Mesenchymal stem cell (in vitro differentiated cells and primary cell): ENCODE measurements around the gene CCDC80.
A peak's percentile ranks its signal among the peaks of the same experiment; 100 is the strongest.

Experiments used
- DNase-seq: peaks from one replicate; pipeline ENCODE4 v3.0.0-alpha.2; 2013
- H2AFZ ChIP-seq: one replicate; pipeline ENCODE4 v1.6.1; 2013; ENCODE audit warnings: low read depth, mild to moderate bottlenecking, control low read depth, inconsistent platforms, low read length, moderate library complexity
- H2AK5ac ChIP-seq: 2 replicates; pipeline ENCODE4 v1.6.1; 2013; ENCODE audit warnings: low read length, moderate library complexity, mild to moderate bottlenecking, inconsistent platforms; ENCODE audit not compliant: severe bottlenecking
- H2BK120ac ChIP-seq: one replicate; pipeline ENCODE4 v1.6.1; 2013; ENCODE audit warnings: low read depth, mild to moderate bottlenecking, inconsistent platforms, low read length, moderate library complexity
- H2BK12ac ChIP-seq, 2 experiments: one replicate each; pipeline ENCODE4 v1.6.1; 2013; ENCODE audit warnings: inconsistent platforms in 2 of 2, low read length in 2 of 2, mild to moderate bottlenecking in 2 of 2, moderate library complexity in 2 of 2, control low read depth in 1 of 2
- H2BK15ac ChIP-seq: one replicate; pipeline ENCODE4 v1.6.1; 2013; ENCODE audit warnings: mild to moderate bottlenecking, low read depth, inconsistent platforms; ENCODE audit not compliant: poor library complexity, severe bottlenecking
- H2BK5ac ChIP-seq: 2 replicates; pipeline ENCODE4 v1.6.1; 2013; ENCODE audit warnings: low read depth, mild to moderate bottlenecking, low read length, control low read depth, inconsistent platforms; ENCODE audit not compliant: poor library complexity, severe bottlenecking
- H3K14ac ChIP-seq, 2 experiments: one replicate each; pipeline ENCODE4 v1.6.1; 2013; ENCODE audit warnings: inconsistent platforms in 2 of 2, low read length in 2 of 2, control low read depth in 1 of 2, mild to moderate bottlenecking in 1 of 2, moderate library complexity in 1 of 2
- H3K18ac ChIP-seq, 2 experiments: one replicate each; pipeline ENCODE4 v1.6.1; 2013; ENCODE audit warnings: inconsistent platforms in 2 of 2, low read length in 2 of 2, control low read depth in 1 of 2, low read depth in 1 of 2, mild to moderate bottlenecking in 1 of 2
- H3K23ac ChIP-seq, 2 experiments: one replicate each; pipeline ENCODE4 v1.6.1; 2013; ENCODE audit warnings: inconsistent platforms in 2 of 2, low read length in 2 of 2, mild to moderate bottlenecking in 2 of 2, moderate library complexity in 2 of 2, control low read depth in 1 of 2
- H3K27ac ChIP-seq: 2 replicates; pipeline ENCODE4 v1.5.1; 2013; ENCODE audit warnings: mild to moderate bottlenecking, moderate library complexity, low read length, control low read depth, inconsistent platforms; ENCODE audit not compliant: poor library complexity, severe bottlenecking
- H3K27me3 ChIP-seq, 2 experiments: 2 replicates each; pipeline versions ENCODE4 v1.6.1 to v1.7.0; 2013; ENCODE audit warnings: low read length in 2 of 2, mild to moderate bottlenecking in 2 of 2, moderate library complexity in 2 of 2, control low read depth in 1 of 2, inconsistent platforms in 1 of 2; ENCODE audit not compliant: control insufficient read depth in 1 of 2, insufficient read depth in 1 of 2
- H3K36me3 ChIP-seq, 2 experiments: 2 replicates each; pipeline versions ENCODE4 v1.6.1 to v1.7.0; 2013; ENCODE audit warnings: low read length in 2 of 2, control low read depth in 1 of 2, inconsistent platforms in 1 of 2, low read depth in 1 of 2, mild to moderate bottlenecking in 1 of 2; ENCODE audit not compliant: insufficient read depth in 2 of 2, control insufficient read depth in 1 of 2
- H3K4ac ChIP-seq, 2 experiments: one replicate each; pipeline ENCODE4 v1.6.1; 2013; ENCODE audit warnings: inconsistent platforms in 2 of 2, low read length in 2 of 2, mild to moderate bottlenecking in 2 of 2, moderate library complexity in 2 of 2, control low read depth in 1 of 2, low read depth in 1 of 2
- H3K4me1 ChIP-seq: 2 replicates; pipeline ENCODE4 v1.6.1; 2013; ENCODE audit warnings: low read depth, low read length, control low read depth; ENCODE audit not compliant: control insufficient read depth, insufficient read depth
- H3K4me2 ChIP-seq: 2 replicates; pipeline ENCODE4 v1.6.1; 2013; ENCODE audit warnings: low read length, mild to moderate bottlenecking, inconsistent platforms; ENCODE audit not compliant: poor library complexity, severe bottlenecking
- H3K4me3 ChIP-seq, 2 experiments: 2 replicates each; pipeline versions ENCODE4 v1.5.1 to v1.7.0; 2013; ENCODE audit warnings: low read length in 2 of 2, mild to moderate bottlenecking in 2 of 2, control low read depth in 1 of 2, low read depth in 1 of 2; ENCODE audit not compliant: insufficient read depth in 1 of 2
- H3K79me1 ChIP-seq: replicated peaks from 2 replicates; pipeline ENCODE4 v1.6.1; 2013; ENCODE audit warnings: mild to moderate bottlenecking, control low read depth, low read length, inconsistent platforms; ENCODE audit not compliant: poor library complexity, severe bottlenecking
- H3K9ac ChIP-seq: 2 replicates; pipeline ENCODE4 v1.7.0; 2013; ENCODE audit warnings: mild to moderate bottlenecking, low read length, moderate library complexity
- H3K9me3 ChIP-seq: 2 replicates; pipeline ENCODE4 v1.7.0; 2013; ENCODE audit warnings: mild to moderate bottlenecking, low read length; ENCODE audit not compliant: control insufficient read depth
- H4K8ac ChIP-seq: one replicate; pipeline ENCODE4 v1.6.1; 2013; ENCODE audit warnings: inconsistent platforms, mild to moderate bottlenecking, low read length, moderate library complexity
- H4K91ac ChIP-seq: one replicate; pipeline ENCODE4 v1.6.1; 2013; ENCODE audit warnings: mild to moderate bottlenecking, low read length, inconsistent platforms
- WGBS: methylation state at CpG from one replicate; pipeline ENCODE4 v1.1.7; 2013; ENCODE audit warnings: mixed read lengths; 5-methylcytosine and 5-hydroxymethylcytosine counted together

CCDC80 gene

DNA sequence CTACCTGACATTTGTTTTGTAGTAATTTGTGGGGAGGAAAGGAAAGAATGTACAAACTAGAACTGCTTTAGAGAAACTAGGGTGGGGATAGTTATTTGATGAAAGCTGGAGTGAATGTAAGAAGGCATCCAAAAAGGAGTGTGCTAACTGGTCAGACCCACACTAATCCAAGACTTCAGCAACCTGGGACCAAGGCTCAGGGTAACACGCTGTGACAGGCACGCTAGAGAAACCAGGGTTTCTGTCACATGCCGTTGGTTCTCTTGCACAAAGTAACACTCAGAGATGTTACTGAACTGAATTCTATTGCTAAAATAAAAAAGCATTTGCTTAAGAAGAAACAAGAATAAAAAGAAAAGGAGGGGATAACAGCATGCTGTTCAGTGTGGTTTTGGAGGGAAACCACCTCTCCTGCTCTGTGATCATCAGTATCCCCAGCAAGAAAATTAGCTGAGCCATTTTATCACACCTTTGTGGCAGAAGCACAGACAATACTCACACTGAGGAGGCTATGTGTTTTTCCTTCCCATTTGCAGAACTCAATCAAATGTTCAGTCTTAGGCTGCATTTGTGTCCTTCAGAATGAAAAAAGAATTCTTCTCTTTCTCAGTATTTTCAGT lies 2.8 kb upstream of the CCDC80 start:
- H3K23ac ChIP-seq = no peak overlapping the region
- peak overlapping the region; percentile 58 for H2BK15ac ChIP-seq
- no peak overlapping the region for H2BK120ac ChIP-seq
- peak overlapping the region; percentile 80 for H2AK5ac ChIP-seq
- no peak overlapping the region for H3K4me2 ChIP-seq
- 61% methylated on average over 2 of the region's 3 CpGs for WGBS
- no peak overlapping the region for H3K27ac ChIP-seq
- H3K14ac ChIP-seq = no peak overlapping the region
- H3K18ac ChIP-seq = peak overlapping the region; percentile 56 to 89
- DNase-seq = no peak
- H2BK12ac ChIP-seq = peak overlapping the region in 1 of 2 experiments; percentile 78
- no peak overlapping the region for H4K8ac ChIP-seq
- no peak overlapping the region for H4K91ac ChIP-seq
- peak overlapping the region in 1 of 2 experiments; percentile 68 for H3K4me3 ChIP-seq
- H3K4me1 ChIP-seq = peaks cover 26% of the 10 kb centered on the region
- H2BK5ac ChIP-seq = no peak overlapping the region
- peak overlapping the region; percentile 99 for H3K9ac ChIP-seq
- H2AFZ ChIP-seq = no peak overlapping the region
- no peaks in the 10 kb centered on the region for H3K9me3 ChIP-seq
- H3K79me1 ChIP-seq = peaks cover 7% of the 10 kb centered on the region
- no peaks in the 10 kb centered on the region for H3K27me3 ChIP-seq
- peak overlapping the region; percentile 86 to 89 for H3K4ac ChIP-seq
- peaks cover 0 to 7% of the 10 kb centered on the region in 2 experiments for H3K36me3 ChIP-seq

DNA sequence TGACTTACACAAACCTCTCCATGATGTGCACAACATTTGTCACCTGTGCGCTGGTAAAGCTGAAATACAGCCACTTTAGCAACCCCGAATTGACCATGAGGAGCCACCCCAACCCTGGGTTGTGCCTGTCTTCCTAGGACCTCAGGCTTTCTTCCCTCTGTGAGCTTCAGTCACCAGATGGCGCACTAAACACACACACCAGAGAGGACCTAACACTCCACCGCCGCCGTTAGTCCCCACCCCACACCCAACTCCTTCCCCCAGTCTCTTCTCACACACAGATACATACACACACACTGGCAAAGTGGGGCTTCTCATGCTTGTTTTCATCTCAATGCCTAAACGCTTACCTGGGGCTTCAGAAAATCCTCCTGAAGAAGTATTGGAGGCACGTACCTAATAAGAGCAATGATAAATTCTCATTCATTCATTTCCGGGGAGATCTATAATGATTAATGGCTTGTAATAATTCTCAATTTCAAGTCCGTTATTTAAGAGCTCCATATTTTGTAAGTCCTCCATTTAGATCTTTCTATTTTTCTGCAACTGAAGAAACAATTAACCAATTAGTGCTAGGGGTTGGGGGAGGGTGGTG lies 2.1 kb upstream of the CCDC80 start:
- Histone ChIP-seq H3K36me3 (peaks cover 2 to 12% of the 10 kb centered on the region in 2 experiments), H3K4me1 (peaks cover 32% of the 10 kb centered on the region), H2AFZ (no peak overlapping the region), H2BK5ac (no peak overlapping the region), H4K91ac (no peak overlapping the region), H3K9ac (peak overlapping the region; percentile 99), H3K79me1 (peaks cover 13% of the 10 kb centered on the region), H3K27ac (no peak overlapping the region), H2BK120ac (no peak overlapping the region), H3K23ac (no peak overlapping the region), H3K4ac (no peak overlapping the region), H3K9me3 (no peaks in the 10 kb centered on the region), H3K18ac (no peak overlapping the region), H2BK12ac (no peak overlapping the region), H3K4me2 (peak overlapping the region; percentile 62), H2AK5ac (no peak overlapping the region), H2BK15ac (no peak overlapping the region), H4K8ac (no peak overlapping the region), H3K4me3 (peak overlapping the region in 1 of 2 experiments; percentile 68), H3K27me3 (no peaks in the 10 kb centered on the region), H3K14ac (no peak overlapping the region)
- WGBS = under 1% methylated on average over 7 of the region's 10 CpGs
- peak; percentile 92 for DNase-seq

DNA sequence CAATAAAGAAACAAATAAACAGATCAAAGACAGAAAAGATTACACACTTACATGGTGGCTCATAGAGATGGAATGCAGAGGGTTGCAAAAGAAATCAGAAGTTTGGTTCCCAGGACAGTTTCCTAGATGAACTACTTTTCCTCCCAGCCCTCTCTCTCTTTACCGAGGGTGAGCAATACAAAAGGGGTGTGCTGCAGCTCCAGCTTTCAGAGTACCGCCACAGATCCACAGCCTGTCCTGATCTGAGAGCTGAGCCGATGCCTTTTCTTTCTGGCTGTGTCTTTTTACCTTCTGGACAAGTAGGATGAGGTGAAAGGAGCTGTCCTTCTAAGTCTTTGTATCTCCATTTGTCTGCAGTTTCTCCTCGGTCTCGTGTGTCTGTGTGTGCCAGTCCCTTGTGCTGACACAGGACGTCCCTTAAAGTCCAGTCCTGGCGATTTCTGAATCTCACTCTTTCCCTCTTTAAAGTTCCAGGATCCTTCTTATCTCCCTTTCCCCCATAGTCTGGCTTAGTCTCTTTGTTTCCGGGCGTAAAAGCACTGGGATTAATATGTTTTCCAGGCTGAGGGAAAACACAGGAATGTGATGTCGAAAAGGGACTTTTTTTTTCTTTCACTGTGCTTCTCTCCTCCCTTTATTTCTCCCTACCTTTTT lies 540 bp downstream of the CCDC80 start:
- peak overlapping the region; percentile 58 for H4K91ac ChIP-seq
- peak overlapping the region; percentile 34 for H2BK15ac ChIP-seq
- peak overlapping the region; percentile 76 for H3K4me2 ChIP-seq
- peaks cover 29% of the 10 kb centered on the region for H3K4me1 ChIP-seq
- no peak overlapping the region for H3K23ac ChIP-seq
- peak overlapping the region in 1 of 2 experiments; percentile 54 for H3K4ac ChIP-seq
- no peak overlapping the region for H3K14ac ChIP-seq
- WGBS = 0% methylated on average over 8 of the region's 10 CpGs
- peak overlapping the region; percentile 97 for H3K27ac ChIP-seq
- H2BK120ac ChIP-seq = peak overlapping the region; percentile 39
- H3K27me3 ChIP-seq = no peaks in the 10 kb centered on the region
- H2BK5ac ChIP-seq = peak overlapping the region; percentile 68
- H4K8ac ChIP-seq = peak overlapping the region; percentile 70
- H3K9me3 ChIP-seq = no peaks in the 10 kb centered on the region
- peaks cover 19% of the 10 kb centered on the region for H3K79me1 ChIP-seq
- H3K4me3 ChIP-seq = peak overlapping the region; percentile 50 to 89
- H3K18ac ChIP-seq = peak overlapping the region; percentile 76 to 88
- peak overlapping the region; percentile 99 for H3K9ac ChIP-seq
- H2BK12ac ChIP-seq = peak overlapping the region; percentile 52 to 83
- no peak overlapping the region for H2AK5ac ChIP-seq
- H2AFZ ChIP-seq = peak overlapping the region; percentile 54
- peaks cover 12 to 20% of the 10 kb centered on the region in 2 experiments for H3K36me3 ChIP-seq
- peak; percentile 94 for DNase-seq
